HL-60/S4 treated with retinoic acid at 250 ng/mL for 4 days and 3 days (cell line): Measurements from ENCODE around the gene GYPB.
"Not testable (repeated sequence)": the region's sequence is repeated elsewhere in the genome, so short reads cannot be mapped to it uniquely, and the experiment has no call there.

Experiments used
- in situ Hi-C: fragments of 300-500 bp; cut with MboI; formaldehyde crosslinking; loops from 2 replicates; pipeline ENCODE4 v1.7.0; 2022; ENCODE audit warnings: low sequenced_read_pairs

Gene GYPB

DNA sequence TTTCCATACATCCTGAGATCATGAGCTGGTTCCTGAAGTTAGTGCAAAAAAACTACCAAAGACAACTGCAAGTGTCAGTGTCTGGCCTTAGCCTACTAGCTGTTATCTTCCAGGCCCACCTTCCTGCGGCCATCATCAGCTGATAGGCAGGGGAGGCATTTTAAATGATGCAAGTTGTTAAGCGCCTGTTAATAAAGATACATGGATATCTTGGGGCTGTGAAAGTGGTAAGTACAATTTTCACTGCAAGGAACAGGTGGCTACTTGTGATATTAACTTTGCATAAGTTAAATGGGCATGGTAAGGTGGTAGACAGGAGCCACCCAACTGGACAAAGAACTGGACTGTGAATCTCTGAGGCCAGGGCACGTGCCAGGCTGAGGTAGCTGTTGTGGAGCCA is at the start of gene GYPB:
Gene GYPB, minus strand, starts transcription at position 104 of the 400 bp plus-strand sequence. Its CDS starts 93 bp downstream, at position 11.
- in situ Hi-C loops: not testable (repeated sequence)

DNA sequence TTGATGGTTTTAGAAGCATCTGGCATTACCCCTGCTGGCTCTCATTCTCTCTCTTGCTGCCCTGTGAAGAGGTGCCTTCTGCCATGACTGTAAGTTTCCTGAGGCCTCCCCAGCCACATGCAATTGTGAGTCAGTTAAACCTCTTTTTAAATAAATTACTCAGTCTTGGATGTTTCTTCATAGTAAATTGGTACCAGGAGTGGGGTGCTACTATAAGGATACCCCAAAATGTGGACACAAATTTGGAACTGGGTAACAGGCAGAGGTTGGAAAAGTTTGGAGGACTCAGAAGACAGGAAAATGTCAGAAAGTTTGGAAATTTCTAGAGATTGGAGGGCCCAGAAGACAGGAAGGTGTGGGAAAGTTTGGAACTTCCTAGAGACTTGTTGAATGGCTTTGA is 42.4 kb upstream of the GYPB start:
- in situ Hi-C loops: not testable (repeated sequence)

DNA sequence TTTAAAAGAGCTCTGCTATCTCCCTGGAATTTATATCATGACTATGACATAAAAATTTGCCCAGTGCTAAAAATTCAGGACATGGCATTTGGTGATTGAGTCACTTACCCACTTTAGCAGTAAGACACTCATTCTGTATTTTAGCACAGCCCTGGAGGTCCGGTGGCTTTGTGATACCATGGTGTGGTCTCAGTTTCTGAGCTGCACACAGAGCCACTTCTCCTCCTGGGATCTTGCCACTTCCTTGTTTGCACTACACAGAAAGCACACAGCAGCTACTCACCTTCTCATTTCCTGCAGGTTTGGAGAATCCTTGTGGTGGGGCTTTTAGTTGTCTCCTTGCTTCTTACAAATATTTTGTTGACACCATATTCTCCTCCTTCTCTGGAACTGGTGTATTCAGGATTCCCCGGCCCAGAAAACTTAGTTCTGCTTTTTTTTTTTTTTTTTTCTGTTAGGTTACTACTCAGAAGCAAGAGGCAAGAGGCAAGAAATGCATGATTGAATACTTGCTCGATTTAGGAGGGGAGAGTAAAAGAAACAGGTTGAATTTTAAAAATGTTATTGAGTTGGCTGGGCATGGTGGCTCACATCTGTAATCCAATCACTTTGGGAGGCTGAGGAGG is 41.2 kb upstream of the GYPB start:
- in situ Hi-C loops: not testable (repeated sequence)

DNA sequence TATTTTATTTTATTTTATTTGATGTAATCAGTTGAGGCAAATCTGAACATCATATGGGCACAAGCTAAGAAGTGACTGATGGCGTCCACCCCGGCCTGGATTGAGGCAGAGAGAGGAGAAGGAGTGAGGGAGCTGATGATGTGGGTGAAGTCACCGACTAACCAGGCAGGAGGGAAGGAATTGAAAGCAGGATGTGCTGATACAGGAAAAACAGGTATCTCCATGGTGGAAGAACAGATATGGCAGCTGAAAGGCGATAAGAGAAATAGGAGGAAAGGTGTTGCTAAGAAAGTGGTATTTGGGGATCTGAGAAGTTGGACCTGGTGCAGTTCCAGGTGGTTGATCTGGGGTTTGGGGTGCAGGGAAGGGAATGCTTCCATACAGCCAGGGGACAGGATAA is 37.6 kb upstream of the GYPB start:
- in situ Hi-C loops: no loop called here

DNA sequence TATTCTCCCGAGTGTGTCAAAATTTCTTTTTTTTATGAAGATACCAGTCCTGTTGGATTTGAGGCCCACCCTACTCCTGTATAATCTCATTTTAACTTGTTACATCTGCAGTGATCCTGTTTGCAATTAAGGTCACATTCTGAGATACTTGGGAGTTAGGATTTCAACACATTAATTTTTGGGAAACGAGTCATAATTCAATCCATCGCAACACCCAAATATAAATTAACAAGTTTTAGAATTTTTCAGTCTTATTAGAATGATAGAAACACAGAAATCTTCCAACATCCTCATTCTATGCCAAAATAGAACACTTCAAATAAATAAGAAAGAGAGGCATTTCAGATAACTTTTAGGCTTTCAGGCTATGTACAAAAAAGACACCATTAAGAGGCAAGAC is 36.2 kb upstream of the GYPB start:
- in situ Hi-C loops: not testable (repeated sequence)

DNA sequence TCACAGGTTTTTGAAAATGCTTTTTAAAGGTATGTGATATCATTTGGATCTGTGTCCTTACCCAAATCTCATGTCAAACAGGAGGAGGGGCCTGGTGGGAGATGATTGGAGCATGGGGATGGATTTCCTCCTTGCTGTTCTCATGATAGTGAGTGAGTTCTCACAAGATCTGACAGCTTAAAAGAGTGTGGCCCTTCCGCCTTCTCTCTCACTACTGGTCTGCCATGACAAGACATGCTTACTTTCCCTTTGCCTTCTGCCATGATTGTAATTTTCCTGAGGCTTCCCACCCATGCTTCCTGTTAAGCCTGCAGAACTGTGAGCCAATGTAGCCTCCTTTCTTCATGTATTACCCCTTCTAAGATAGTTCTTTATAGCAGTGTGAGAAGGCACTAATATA is 32.3 kb upstream of the GYPB start:
- in situ Hi-C loops: not testable (repeated sequence)

DNA sequence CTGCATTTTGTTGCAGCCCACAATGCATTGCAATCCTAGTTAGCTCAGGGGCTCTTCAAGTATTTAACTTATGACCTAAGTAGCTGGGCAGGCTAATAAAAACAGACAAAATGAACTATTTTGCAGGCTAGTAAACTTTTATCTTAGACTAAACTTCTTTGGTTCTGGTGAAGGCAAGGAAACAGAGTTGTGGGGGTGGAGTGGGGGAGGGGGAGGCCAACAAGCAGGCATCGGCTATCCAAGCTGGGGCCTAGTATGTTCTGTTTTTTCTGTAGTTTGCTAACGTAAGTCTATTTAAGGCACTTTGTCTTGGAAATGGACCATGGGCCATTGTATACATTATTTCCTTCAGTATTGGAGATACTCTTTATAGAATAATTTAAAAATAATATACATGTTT is 31.5 kb upstream of the GYPB start:
- in situ Hi-C loops: not testable (repeated sequence)

DNA sequence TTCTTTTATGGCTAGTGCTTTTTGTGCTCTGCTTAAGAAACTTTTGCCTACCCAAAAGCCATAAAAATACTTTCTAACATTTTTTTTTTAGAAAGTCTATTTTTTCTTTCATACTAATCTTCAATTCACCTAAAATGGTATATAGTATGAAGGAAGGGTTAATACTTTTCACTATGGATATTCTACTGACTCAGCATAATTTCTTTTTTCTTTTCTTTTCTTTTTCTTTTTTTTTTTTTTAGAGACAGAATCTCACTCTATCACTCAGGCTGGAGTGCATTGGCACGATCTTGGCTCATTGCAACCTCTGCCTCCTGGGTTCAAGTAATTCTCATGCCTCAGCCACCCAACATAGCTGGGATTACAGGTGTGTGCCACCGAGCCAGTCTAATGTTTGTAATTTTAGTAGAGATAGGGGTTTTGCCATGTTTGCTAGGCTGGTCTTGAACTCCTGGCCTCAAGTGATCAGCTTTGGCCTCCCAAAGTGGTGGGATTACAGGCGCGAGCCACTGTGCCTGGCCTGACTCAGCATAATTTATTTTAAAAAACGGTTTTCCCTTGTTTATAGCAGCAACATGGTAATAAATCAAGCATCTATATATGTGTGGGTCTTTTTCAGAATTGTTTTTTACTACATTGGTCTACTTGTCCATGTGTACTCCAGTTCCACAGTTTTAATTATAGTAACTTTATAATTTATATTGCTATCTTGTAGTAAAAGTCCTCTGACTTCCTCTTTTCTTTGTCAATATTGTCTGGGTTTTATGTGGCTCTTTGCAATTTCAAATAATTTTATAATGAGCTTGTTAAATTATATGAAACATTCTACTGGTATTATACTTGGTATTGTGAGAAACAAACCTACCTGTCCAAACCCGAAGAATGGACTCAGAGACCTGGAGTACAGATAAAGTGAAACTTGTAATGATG is 30.6 kb upstream of the GYPB start:
- in situ Hi-C loops: not testable (repeated sequence)

DNA sequence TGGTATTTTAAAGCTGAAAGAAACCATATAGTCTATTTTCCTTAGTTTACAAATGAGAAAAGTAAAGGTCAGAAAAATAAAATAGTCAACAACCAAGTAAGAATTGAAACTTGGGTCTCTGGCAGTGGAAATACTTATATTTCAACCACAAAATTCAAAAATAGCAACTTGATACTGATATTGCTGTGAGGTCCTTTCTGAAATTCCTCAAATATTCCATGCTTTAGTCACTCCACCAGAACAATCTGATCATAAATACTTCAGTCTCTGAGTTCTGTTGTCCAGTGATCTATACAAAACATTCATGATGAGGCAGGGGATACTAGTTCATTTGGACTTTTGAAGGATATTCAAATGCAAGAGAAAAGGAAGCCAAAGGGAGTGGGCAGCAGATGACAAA is 25.8 kb upstream of the GYPB start:
- in situ Hi-C loops: not testable (repeated sequence)

DNA sequence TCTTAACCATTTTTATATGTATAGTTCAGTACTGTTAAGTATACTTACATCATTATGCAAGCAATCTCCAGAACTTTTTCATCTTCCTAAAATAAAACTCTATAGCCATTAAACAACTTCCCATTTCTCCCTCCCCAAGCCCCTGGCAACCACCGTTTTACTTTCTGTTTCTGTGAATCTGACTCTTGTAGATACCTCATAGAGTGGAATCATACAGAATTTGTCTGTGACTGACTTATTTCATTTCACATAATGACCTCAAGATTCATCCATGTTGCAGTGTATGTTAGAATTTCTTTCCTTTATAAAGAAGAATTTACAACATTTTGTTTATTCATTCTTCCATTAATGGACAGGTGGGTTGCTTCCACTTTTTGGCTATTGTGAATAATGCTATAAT is 13.4 kb upstream of the GYPB start:
- in situ Hi-C loops: not testable (repeated sequence)

DNA sequence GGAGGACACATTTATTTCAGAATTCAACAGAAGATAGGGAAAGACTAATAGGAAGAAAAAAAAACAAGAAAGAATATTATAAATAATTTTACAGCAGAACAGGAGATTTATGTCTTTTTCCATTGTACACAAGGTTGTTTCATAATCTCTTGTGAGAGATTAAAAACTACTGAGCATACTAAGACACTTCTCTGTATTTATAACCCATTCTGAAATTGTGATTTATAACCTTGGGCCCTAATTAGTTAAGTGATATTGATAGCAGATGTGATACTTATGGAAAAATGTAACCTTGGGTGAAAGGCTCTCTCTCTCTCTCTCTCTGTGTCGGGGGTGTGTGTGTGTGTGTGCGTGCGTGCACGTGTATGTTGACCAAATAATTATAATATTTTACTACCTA is 12.7 kb upstream of the GYPB start:
- in situ Hi-C loops: not testable (repeated sequence)

DNA sequence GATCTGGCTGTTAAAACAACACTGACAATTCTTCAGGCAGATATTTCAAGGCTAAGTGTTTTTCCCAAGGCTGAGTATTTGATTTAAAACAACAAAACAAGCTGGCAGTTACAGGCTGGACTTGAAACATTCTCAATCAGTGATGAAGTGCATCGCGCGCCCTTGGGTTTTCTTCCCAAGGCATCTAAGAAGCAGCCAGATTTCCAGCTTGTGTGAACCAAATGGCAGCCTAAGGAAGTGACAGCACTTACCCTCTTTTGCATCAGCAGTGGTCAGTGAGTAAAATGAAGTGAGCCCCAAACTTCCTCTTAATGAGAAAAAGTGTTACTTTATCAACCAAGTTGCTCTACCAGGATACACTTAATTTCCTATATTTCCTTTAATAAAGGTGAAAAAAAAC is 12.2 kb upstream of the GYPB start:
- in situ Hi-C loops: not testable (repeated sequence)

DNA sequence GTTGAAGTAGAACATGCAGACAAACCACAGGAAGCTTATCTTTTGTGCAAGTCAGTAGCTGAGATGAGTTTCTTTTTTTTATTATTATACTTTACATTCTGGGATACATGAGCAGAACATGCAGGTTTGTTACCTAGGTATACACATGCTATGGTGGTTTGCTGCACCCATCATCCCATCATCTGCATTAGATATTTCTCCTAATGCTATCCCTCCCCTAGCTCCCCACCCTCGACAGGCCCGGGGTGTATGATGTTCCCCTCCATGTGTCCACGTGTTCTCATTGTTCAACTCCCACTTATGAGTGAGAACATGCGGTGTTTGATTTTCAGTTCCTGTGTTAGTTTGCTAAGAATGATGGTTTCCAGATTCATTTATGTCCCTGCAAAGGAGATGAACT is 11.5 kb upstream of the GYPB start:
- in situ Hi-C loops: not testable (repeated sequence)

DNA sequence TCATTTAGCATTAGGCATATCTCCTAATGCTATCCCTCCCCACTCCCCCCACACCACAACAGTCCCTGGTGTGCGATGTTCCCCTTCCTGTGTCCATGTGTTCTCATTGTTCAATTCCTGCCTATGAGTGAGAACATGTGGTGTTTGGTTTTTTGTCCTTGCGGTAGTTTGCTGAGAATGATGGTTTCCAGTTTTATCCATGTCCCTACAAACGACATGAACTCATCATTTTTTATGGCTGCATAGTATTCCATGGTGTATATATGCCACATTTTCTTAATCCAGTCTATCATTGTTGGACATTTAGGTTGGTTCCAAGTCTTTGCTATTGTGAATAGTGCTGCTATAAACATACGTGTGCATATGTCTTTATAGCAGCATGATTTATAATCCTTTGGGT is 7.5 kb upstream of the GYPB start:
- in situ Hi-C loops: not testable (repeated sequence)

DNA sequence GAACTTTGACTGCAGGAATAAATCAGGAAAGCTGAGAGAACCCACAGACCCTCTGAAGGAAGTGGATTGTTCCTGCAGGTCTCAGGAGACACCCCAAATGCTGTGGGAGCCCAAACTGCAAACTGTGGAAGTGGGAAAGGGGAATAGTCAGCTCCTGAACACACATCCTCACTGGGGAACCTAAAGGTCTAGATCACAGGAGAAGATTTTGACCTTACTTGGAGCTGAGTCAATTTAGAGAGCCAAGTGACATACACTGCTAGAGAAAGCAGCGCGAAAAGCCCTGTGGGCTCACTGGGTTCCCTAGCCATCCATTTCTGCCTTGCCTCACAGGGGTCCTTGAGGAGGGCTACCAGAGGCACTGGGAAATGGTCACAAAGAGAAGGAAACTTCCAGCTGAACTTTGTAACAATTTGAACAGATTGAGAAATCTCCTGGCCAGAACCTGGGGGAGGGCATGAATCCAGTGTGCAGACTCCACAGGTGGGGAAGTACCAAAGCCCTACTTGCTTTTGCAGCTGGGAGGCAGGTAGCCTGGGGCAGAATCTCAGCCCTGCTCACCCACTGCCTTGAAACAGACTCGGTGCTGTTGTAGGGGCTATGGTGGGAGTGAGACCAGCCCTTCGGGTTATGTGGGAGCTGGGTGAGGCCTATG is 5.3 kb upstream of the GYPB start:
- in situ Hi-C loops: not testable (repeated sequence)

DNA sequence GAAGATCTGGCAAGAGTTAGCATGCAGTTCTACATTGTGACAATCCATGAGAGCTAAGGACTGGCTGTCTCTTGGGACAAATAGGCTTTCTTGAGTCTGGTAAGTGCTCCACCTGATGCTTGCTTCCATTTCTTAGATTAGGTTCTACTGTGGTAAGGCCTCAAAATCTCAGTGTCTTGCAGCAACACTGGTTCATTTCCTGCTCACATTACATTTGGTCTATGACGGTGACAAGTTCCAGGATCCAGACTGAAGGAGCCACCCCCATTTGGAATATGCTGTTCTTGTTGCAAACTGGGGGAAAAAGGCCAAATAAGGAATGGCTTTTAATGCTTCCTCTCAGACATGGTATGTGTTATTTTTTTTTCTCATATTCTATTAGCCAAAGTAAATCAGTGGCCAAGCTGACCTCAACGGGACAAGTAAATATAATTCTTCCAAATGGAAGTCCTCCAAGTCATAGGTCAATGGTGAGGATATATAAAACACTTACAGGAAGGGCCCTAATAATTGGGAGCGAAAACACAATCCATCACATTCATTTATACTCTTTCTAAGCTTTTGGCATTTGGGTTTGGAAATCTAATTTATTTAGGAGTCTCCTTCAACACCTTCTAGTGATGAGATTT is 3.7 kb upstream of the GYPB start:
- in situ Hi-C loops: not testable (repeated sequence)

DNA sequence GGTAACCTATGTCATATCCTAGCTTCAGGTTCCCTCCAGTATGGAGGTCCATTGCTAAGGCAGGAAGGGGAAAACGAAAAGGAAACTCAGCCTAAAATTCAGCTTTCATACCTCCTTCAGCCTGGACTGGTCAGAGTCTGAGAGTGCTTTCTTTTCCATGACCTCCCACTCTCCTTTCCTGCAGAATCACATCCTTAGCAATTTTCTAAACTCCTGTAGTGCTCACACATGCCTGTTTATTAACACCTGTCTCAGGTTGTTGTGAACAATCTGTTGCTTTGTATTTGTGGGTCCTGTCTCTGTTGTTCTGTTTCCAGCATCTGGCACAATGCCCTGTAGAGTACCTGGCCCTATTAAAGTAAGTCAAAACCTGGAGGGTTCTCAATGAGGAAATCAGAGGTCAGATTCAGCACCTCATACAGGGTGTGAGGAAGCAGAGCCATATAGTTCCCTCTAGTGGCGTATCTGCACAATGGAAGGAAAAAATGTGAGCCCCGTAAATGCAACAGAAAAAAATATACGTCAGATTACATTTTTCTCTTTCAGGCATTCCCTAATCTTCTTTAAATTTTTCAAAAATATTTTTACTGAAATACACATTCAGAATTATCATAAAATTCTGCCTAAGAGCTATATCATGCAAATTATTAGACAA is 2.3 kb upstream of the GYPB start:
- in situ Hi-C loops: not testable (repeated sequence)

DNA sequence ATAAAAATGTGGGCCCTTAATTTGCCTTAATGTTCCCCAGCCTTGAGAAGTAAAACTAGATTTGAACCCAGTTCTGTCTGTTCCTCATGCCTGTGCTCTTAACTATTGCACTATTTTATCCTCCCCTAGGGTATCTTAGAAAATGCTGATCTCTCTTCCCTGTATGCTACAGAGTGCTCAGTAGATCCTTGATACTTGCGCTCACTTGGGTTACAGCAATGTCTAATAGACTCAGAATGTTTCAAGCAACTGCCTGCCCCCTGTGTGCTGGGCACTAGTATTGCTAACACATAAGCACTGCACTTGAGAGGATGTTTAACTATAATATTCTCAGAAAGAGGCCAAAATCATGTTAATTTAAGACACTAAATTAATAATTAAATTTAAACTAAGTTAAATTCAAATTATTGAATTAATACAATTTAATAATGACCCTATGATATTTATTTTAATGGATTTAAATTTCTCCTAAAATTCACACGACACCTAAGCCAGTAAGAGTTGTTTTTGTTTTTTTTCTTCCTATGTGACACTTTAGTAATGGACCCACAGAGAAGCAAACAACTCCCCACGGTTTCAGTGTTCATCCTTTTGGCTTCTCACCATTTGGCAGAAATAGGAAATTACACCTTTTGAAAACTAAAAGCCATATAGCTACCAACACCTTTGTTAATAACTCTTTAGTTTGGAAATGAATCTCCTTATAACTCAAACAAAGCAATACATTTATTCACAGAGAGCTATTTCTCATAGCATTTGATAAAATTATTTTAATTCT is 768 bp downstream of the GYPB start:
- in situ Hi-C loops: not testable (repeated sequence)

DNA sequence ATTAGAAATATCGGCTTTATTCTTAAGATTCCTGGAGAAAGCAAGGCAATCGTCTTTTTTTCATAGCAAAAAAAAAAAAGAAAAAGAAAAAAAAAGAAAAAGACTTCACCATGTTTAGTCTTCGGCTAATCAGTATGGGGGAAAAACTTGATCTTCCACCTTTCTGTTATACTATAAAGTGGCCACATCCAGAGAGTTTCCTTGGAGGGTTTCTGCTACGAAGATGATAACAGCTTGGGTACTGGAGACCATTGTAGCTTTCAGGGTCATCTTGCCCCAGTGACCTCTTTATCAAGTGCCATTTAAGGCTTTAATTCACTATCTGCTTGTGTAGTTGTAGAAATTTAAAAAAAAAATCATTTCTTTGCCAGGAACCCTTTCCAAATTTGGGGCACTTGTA is 1.9 kb downstream of the GYPB start:
- in situ Hi-C loops: not testable (repeated sequence)

DNA sequence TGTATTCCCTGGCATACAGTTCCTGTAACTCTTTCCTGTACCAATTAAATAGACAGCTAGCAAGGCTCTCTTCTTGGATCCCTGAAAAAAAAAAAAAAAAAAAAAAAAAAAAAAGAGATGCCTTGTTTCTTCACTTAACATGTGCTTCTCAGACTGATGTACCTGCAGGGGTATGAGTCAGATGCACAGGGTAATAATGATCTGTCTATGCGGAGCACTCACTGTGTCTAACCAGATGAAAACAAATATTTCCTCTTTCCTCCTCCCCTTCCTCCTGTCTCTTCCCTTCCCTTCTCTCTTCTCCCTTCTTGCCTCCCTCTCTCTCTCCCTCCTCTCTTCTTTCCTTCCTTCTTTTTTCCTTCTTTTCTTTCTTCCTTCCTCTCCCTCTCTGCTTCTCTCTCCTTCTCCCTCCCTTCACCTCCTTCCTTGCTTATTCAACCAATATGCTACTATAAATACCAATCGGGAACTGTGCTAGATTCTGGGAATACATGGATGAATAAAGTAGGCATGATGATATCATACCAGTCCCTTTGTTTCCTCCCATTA is 3.0 kb downstream of the GYPB start:
- in situ Hi-C loops: not testable (repeated sequence)
